CD4-positive, alpha-beta T cell (primary cell): ENCODE measurements around the gene PRKCA. TPM values are rescaled to one million over a fixed set of nuclear protein-coding genes. Genes with fewer than 3 reads are reported as not detected.

ENCODE experiments used
- ATAC-seq: fragments of 200-7000 bp; cut with Tn5 transposase; one replicate; pipeline ENCODE4 v1.10.0; 2022; ENCODE audit warnings: mild to moderate bottlenecking; ENCODE audit not compliant: poor library complexity
- CTCF ChIA-PET: fragments of 350-600 bp; sonication (Branson Sonifier 250); formaldehyde crosslinking; loops from one replicate; lab custom pipeline; 2021; ENCODE audit warnings: antibody characterized with exemption, inconsistent platforms; lab: Charles Lee
- POLR2A ChIA-PET: fragments of 350-600 bp; sonication (Branson Sonifier 250); formaldehyde crosslinking; loops from one replicate; lab custom pipeline; 2021; ENCODE audit warnings: antibody characterized with exemption, inconsistent platforms; lab: Charles Lee
- DNase-seq, 14 experiments: peaks; one replicate each; pipeline ENCODE4 v3.0.0-alpha.2; 2013 to 2020; ENCODE audit warnings: mixed read lengths in 2 of 14
- H3K27ac ChIP-seq, 2 donors: one replicate each; pipeline versions ENCODE4 v1.5.1 to v1.7.0; 2013; ENCODE audit warnings: low read length in 2 of 2, low read depth in 1 of 2, mild to moderate bottlenecking in 1 of 2
- H3K27me3 ChIP-seq, 2 experiments: 1 replicate in 1 of 2; 2 replicates in 1 of 2; pipeline versions ENCODE4 v1.6.1 to v1.7.0; 2013; ENCODE audit warnings: low read length in 2 of 2, control low read depth in 1 of 2, mild to moderate bottlenecking in 1 of 2, moderate library complexity in 1 of 2; ENCODE audit not compliant: insufficient read depth in 2 of 2, control insufficient read depth in 1 of 2
- H3K36me3 ChIP-seq: one replicate; pipeline ENCODE4 v1.6.1; 2013; ENCODE audit warnings: low read length, control low read depth; ENCODE audit not compliant: insufficient read depth
- H3K4me1 ChIP-seq: one replicate; pipeline ENCODE4 v1.6.1; 2013; ENCODE audit warnings: low read length, control low read depth; ENCODE audit not compliant: insufficient read depth
- H3K4me3 ChIP-seq: one replicate; pipeline ENCODE4 v1.5.1; 2013; ENCODE audit warnings: mild to moderate bottlenecking, low read length, moderate library complexity
- H3K9me3 ChIP-seq, 2 experiments: 1 replicate in 1 of 2; 2 replicates in 1 of 2; pipeline versions ENCODE4 v1.6.1 to v1.7.0; 2013; ENCODE audit warnings: low read length in 2 of 2, mild to moderate bottlenecking in 2 of 2, control low read depth in 1 of 2, moderate library complexity in 1 of 2; ENCODE audit not compliant: control insufficient read depth in 1 of 2, insufficient read depth in 1 of 2
- H3K27ac Mint-ChIP-seq: one replicate; pipeline ENCODE4 v1.8.0; 2020; ENCODE audit warnings: mixed read lengths
- H3K27me3 Mint-ChIP-seq: one replicate; pipeline ENCODE4 v1.8.0; 2021; ENCODE audit warnings: mixed read lengths
- H3K36me3 Mint-ChIP-seq: one replicate; pipeline ENCODE4 v1.8.0; 2021; ENCODE audit warnings: low read depth, mixed read lengths
- H3K4me1 Mint-ChIP-seq: one replicate; pipeline ENCODE4 v1.8.0; 2021; ENCODE audit warnings: low read depth, mixed read lengths
- H3K4me3 Mint-ChIP-seq: one replicate; pipeline ENCODE4 v1.8.0; 2020; ENCODE audit warnings: mild to moderate bottlenecking, mixed read lengths
- H3K9me3 Mint-ChIP-seq: one replicate; pipeline ENCODE4 v1.8.0; 2020; ENCODE audit warnings: mixed read lengths
- CTCF ChIP-seq: fragments of 200-600 bp; IDR thresholded peaks from one replicate; pipeline ENCODE4 v1.8.0; 2022; ENCODE audit warnings: antibody characterized with exemption, mild to moderate bottlenecking
- intact Hi-C, 2 experiments: fragments of 100-400 bp; cut with DNase I in 1 of 2; cut with micrococcal nuclease in 1 of 2; formaldehyde crosslinking; loops; one replicate each; pipeline versions ENCODE4 v1.15.1 to v1.9.0; 2023 to 2025; cut with DNase I, micrococcal nuclease
- total RNA-seq, 174 experiments: library from RNA in 2 of 174; stranded (reverse) in 2 of 174; gene quantifications; one replicate each; pipeline ENCODE4 v1.2.3 and lab custom pipeline; 2021 to 2026

The PRKCA gene
- total RNA-seq, 2 experiments from 2014 or later = 84.8 to 88.6 TPM

DNA sequence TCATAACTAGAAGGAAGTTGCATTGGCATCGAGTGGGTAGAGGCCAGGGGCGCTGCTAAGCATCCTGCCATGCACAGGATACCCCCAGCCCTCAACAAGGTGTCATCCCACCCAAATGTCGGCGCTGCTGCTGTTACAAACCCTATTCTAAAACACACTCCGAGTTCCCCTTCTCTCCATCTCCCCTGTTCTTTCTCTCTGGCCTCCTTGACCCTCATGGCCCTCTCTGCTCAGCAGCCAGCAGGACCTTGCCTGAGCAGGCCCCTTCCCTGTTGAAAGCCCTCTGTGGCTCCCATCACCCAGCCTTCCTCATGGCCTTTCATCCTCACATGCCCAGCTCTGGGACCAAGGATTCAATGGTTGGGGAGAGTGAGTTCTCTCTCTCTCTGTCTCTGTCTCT, 510.2 kb downstream of the PRKCA start:
- Mint-ChIP-seq H3K36me3 (peaks cover 8% of the 10 kb centered on the region), H3K27ac (no peak overlapping the region), H3K4me1 (peaks cover 9% of the 10 kb centered on the region), H3K27me3 (no peaks in the 10 kb centered on the region), H3K9me3 (peaks cover under 1% of the 10 kb centered on the region), H3K4me3 (no peak overlapping the region)
- DNase-seq = no peak
- Histone ChIP-seq H3K27ac (no peak overlapping the region), H3K36me3 (no peaks in the 10 kb centered on the region), H3K9me3 (peaks cover 2 to 7% of the 10 kb centered on the region in 2 experiments), H3K4me3 (no peak overlapping the region), H3K27me3 (peaks cover 0 to 2% of the 10 kb centered on the region in 2 experiments), H3K4me1 (peaks cover 5% of the 10 kb centered on the region)
- ChIA-PET CTCF (no interaction called here), POLR2A (no interaction called here)
- no peak for ATAC-seq
- intact Hi-C loops = loop anchor here in 1 of 2 experiments (10.0 kb wide), 1 partner anchor 58 kb away; no protein-coding TSS in a partner anchor
- no peak for TF ChIP-seq CTCF

DNA sequence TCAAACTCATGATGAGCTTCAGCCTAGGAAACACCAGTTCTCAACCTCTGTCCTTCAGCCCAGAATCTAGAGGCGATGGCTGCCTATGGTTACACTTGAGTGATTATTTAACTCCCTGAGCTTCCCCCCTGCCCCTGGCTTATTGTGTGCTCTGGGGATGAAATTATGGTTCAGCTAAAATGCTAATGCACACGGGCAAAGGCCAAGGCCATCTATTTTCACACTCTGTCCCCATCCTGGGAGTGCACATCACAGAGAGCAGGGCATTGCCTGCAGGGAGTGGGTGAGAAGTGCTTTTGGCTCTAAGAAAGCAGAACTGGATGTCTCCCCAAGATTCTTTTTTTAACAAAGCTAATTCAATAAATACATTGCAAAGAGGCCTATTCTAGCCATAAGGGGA, 510.9 kb downstream of the PRKCA start:
- Histone ChIP-seq H3K4me1 (no peaks in the 10 kb centered on the region), H3K9me3 (peaks cover 6 to 11% of the 10 kb centered on the region in 2 experiments), H3K27me3 (peaks cover 0 to 2% of the 10 kb centered on the region in 2 experiments), H3K27ac (no peak overlapping the region), H3K4me3 (no peak overlapping the region), H3K36me3 (no peaks in the 10 kb centered on the region)
- Mint-ChIP-seq H3K9me3 (peaks cover 5% of the 10 kb centered on the region), H3K27ac (no peak overlapping the region), H3K27me3 (no peaks in the 10 kb centered on the region), H3K4me1 (peaks cover 2% of the 10 kb centered on the region), H3K4me3 (no peak overlapping the region), H3K36me3 (peaks cover 2% of the 10 kb centered on the region)
- ATAC-seq (no peak), DNase-seq (no peak)
- ChIA-PET CTCF (no interaction called here), POLR2A (no interaction called here)
- no peak for TF ChIP-seq CTCF
- intact Hi-C loops = loop anchor here in 1 of 2 experiments (10.0 kb wide), 1 partner anchor 58 kb away; no protein-coding TSS in a partner anchor

DNA sequence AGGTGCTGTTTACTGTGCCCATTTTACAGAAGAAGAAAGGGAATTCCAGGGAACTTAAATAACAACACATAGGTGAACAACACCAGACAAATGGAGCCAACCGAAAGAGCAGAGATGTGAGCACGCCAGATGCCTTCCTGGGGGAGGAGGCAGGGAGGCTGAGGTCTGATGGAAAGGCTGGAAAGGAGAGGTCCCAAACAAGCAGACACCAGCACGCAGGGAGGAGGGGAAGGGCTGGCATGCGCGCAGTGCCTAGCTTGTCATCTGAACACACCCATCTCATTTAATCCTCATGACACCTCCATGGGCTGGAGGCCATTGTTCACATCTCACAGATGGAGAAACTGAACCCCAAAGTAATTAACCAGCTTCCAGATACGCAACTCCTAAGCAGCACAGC, 511.6 kb downstream of the PRKCA start:
- no peaks in the 10 kb centered on the region for H3K4me1 Mint-ChIP-seq
- Histone ChIP-seq H3K27ac (no peak overlapping the region), H3K27me3 (peaks cover 0 to 2% of the 10 kb centered on the region in 2 experiments), H3K9me3 (peaks cover 6 to 15% of the 10 kb centered on the region in 2 experiments), H3K4me1 (no peaks in the 10 kb centered on the region), H3K36me3 (no peaks in the 10 kb centered on the region), H3K4me3 (no peak overlapping the region)
- H3K4me3 Mint-ChIP-seq = no peak overlapping the region
- DNase-seq (no peak), ATAC-seq (no peak)
- no peak for TF ChIP-seq CTCF
- no peak overlapping the region for H3K27ac Mint-ChIP-seq
- H3K27me3 Mint-ChIP-seq = no peaks in the 10 kb centered on the region
- intact Hi-C loops = loop anchor here in 1 of 2 experiments (10.0 kb wide), 1 partner anchor 59 kb away; no protein-coding TSS in a partner anchor
- peaks cover 7% of the 10 kb centered on the region for H3K9me3 Mint-ChIP-seq
- ChIA-PET CTCF (no interaction called here), POLR2A (no interaction called here)
- H3K36me3 Mint-ChIP-seq = no peaks in the 10 kb centered on the region
